Midbrain (tissue), 1 donor: Measurements from ENCODE around the gene PRR29.

Source experiments
- DNase-seq: peaks from one replicate; lab custom pipeline; 2025; lab: John Stamatoyannopoulos, UW

Gene PRR29

GRCh38 chr17:64042700-64043485 lies 44.7 kb downstream of the PRR29 start:
- no peak for DNase-seq

DNA sequence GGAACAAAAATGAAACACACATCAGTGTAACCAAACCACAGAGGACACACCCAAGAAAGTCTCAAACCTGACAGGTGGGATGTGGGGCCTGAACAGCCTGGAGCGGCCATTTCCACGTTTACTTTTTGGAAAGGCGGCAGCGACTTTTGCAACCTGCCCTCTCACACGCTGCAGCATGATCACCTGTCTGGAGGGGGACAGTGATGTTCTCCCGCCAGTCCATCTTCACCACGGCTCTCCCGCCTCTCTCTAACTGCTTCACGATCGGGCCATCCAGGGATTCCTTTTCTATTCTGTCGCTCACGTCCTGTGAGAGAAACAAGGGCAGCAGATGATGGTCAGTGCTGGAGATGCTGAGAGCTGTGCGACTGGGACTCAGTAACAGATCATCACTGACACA lies 47.0 kb downstream of the PRR29 start:
- no peak for DNase-seq

GRCh38 chr17:64048805-64049204 lies 50.7 kb downstream of the PRR29 start:
- no peak for DNase-seq

GRCh38 chr17:64051153-64051552 lies 53.0 kb downstream of the PRR29 start:
- no peak for DNase-seq

DNA sequence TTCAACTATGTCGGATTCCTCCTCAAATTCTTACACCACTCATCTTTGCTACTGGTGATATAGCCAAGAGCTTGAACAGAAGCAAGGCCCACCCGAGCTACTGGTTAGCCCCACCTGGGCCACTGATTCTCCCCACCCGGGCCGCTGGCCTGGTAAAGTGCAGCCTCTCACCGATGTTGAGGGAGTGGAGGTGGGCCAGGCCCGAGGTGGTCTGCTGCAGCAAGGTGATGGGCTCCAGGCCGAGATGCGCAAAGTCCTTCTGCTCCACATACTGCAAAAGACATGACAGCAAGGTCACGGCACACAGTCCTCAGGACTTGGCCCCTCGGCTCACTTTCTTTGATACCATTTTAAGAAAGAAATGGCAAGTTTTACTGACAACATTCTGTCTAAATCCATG lies 55.0 kb downstream of the PRR29 start:
- DNase-seq = no peak
